PC-9 (cell line): ENCODE measurements around the gene REC114. TPM values are rescaled to one million over a fixed set of nuclear protein-coding genes. Genes with fewer than 3 reads are reported as not detected.

Experiments used
- BruUV-seq: library from RNA; stranded (reverse); fragments of 400-500 nt; replicated peaks from 2 replicates; lab custom pipeline; 2021; lab: Mats Ljungman, UMichigan
- CTCF ChIA-PET: fragments of 300-600 bp; sonication (Branson Sonifier 250); formaldehyde crosslinking; loops from one replicate; lab custom pipeline; 2022; ENCODE audit warnings: antibody characterized with exemption; lab: Charles Lee
- POLR2A ChIA-PET: fragments of 300-600 bp; sonication (Branson Sonifier 250); formaldehyde crosslinking; loops from one replicate; lab custom pipeline; 2022; ENCODE audit warnings: antibody characterized with exemption; ENCODE audit not compliant: unreplicated experiment; lab: Charles Lee
- DNase-seq, 2 experiments: peaks; one replicate each; pipeline versions ENCODE4 v3.0.0 to v3.0.0-alpha.2; 2015 to 2022; ENCODE audit warnings: mixed read lengths in 1 of 2
- H2AFZ ChIP-seq: fragments of 200-600 bp; sonication (generic); 2 replicates; pipeline ENCODE4 v1.8.1; 2017; ENCODE audit warnings: antibody characterized with exemption
- H3F3A ChIP-seq: fragments of 200-600 bp; sonication (generic); 2 replicates; pipeline ENCODE4 v1.8.1; 2017; ENCODE audit warnings: antibody characterized with exemption, mild to moderate bottlenecking, low read depth; ENCODE audit not compliant: insufficient read depth
- H3K27ac ChIP-seq: fragments of 200-600 bp; sonication (generic); 2 replicates; pipeline ENCODE4 v1.6.1; 2016; ENCODE audit warnings: mixed run types
- H3K27me3 ChIP-seq: fragments of 200-600 bp; sonication (generic); 2 replicates; pipeline ENCODE4 v1.6.1; 2016; ENCODE audit warnings: low read depth, mixed run types; ENCODE audit not compliant: insufficient read depth
- H3K36me3 ChIP-seq: fragments of 200-600 bp; sonication (generic); 2 replicates; pipeline ENCODE4 v1.6.1; 2016; ENCODE audit warnings: low read depth, mixed run types
- H3K4me1 ChIP-seq: fragments of 200-600 bp; sonication (generic); replicated peaks from 2 replicates; pipeline ENCODE4 v1.6.1; 2016; ENCODE audit warnings: mixed run types; ENCODE audit not compliant: insufficient read depth
- H3K4me2 ChIP-seq: fragments of 200-600 bp; sonication (generic); 2 replicates; pipeline ENCODE4 v1.6.1; 2017; ENCODE audit warnings: mixed run types
- H3K4me3 ChIP-seq: fragments of 200-600 bp; sonication (generic); 2 replicates; pipeline ENCODE4 v1.6.1; 2016; ENCODE audit warnings: mixed run types
- H3K79me2 ChIP-seq: fragments of 200-600 bp; sonication (generic); 2 replicates; pipeline ENCODE4 v1.6.1; 2017; ENCODE audit warnings: low read depth, mixed run types
- H3K9me2 ChIP-seq: fragments of 200-600 bp; sonication (generic); 2 replicates; pipeline ENCODE4 v1.8.1; 2017; ENCODE audit warnings: mild to moderate bottlenecking; ENCODE audit not compliant: insufficient read depth
- H3K9me3 ChIP-seq: fragments of 200-600 bp; sonication (generic); 2 replicates; pipeline ENCODE4 v1.8.1; 2016; ENCODE audit warnings: low read depth; ENCODE audit not compliant: insufficient read depth
- H4K20me1 ChIP-seq: fragments of 200-600 bp; sonication (generic); 2 replicates; pipeline ENCODE4 v1.8.1; 2017; ENCODE audit not compliant: insufficient read depth
- CTCF ChIP-seq: fragments of 200-600 bp; sonication (generic); conservative IDR thresholded peaks from 2 replicates; pipeline ENCODE4 v1.6.1; 2017; ENCODE audit warnings: mixed run types, antibody characterized with exemption, mild to moderate bottlenecking, moderate library complexity
- EZH2 ChIP-seq: fragments of 200-600 bp; sonication (generic); IDR thresholded peaks from 2 replicates; pipeline ENCODE4 v1.8.0; 2017; ENCODE audit warnings: antibody characterized with exemption, low read depth
- intact Hi-C: fragments of 100-400 bp; cut with micrococcal nuclease; formaldehyde crosslinking; loops from one replicate; pipeline ENCODE4 v1.10.0; 2022; ENCODE audit not compliant: unreplicated experiment
- total RNA-seq: library from RNA; stranded (reverse); gene quantifications from 2 replicates; pipeline ENCODE4 v1.2.3, GENCODE V29; 2021

Gene REC114
- total RNA-seq, 1 experiment from 2014 or later = not detected

GRCh38 chr15:73550190-73550589 is 107.2 kb downstream of the REC114 start:
- Histone ChIP-seq H3K9me3 (no peaks in the 10 kb centered on the region), H2AFZ (no peak overlapping the region), H3K27me3 (no peaks in the 10 kb centered on the region), H3K79me2 (no peaks in the 10 kb centered on the region), H4K20me1 (no peaks in the 10 kb centered on the region), H3K4me2 (no peak overlapping the region), H3K36me3 (no peaks in the 10 kb centered on the region), H3K4me1 (no peaks in the 10 kb centered on the region), H3F3A (no peaks in the 10 kb centered on the region), H3K4me3 (no peak overlapping the region), H3K27ac (no peak overlapping the region), H3K9me2 (no peaks in the 10 kb centered on the region)
- TF ChIP-seq CTCF = no peak
- TF ChIP-seq EZH2 = no peak
- POLR2A ChIA-PET = no interaction called here
- CTCF ChIA-PET = no interaction called here
- intact Hi-C loops = loop anchor here (5.0 kb wide), 1 partner anchor 243 kb away; no protein-coding TSS in a partner anchor
- no peak for DNase-seq
- BruUV-seq = no TSS peak

GRCh38 chr15:73555080-73555479 is 112.1 kb downstream of the REC114 start:
- Histone ChIP-seq H3K79me2 (no peaks in the 10 kb centered on the region), H3K4me3 (no peak overlapping the region), H3K36me3 (0 out of 2 replicates have a peak, but pooled peaks cover 3% of the 10 kb centered on the region), H2AFZ (no peak overlapping the region), H3K4me1 (no peaks in the 10 kb centered on the region), H3K27me3 (no peaks in the 10 kb centered on the region), H3K9me3 (no peaks in the 10 kb centered on the region), H3K27ac (no peak overlapping the region), H3K9me2 (no peaks in the 10 kb centered on the region), H3F3A (no peaks in the 10 kb centered on the region), H3K4me2 (no peak overlapping the region), H4K20me1 (peaks cover 1% of the 10 kb centered on the region; the same call in 1 of the 2 replicates)
- ChIA-PET CTCF (no interaction called here), POLR2A (no interaction called here)
- intact Hi-C loops = no loop called here
- no peak for TF ChIP-seq CTCF
- no peak for TF ChIP-seq EZH2
- BruUV-seq = no TSS peak
- DNase-seq = no peak

- Histone ChIP-seq H3K27me3 (no peaks in the 10 kb centered on the region), H3K9me3 (no peaks in the 10 kb centered on the region), H3F3A (peaks cover 14% of the 10 kb centered on the region; the same call in 1 of the 2 replicates), H4K20me1 (peaks cover 6% of the 10 kb centered on the region; the same call in 1 of the 2 replicates), H3K4me3 (no peak overlapping the region), H2AFZ (no peak overlapping the region), H3K4me2 (no peak overlapping the region), H3K9me2 (no peaks in the 10 kb centered on the region), H3K4me1 (no peaks in the 10 kb centered on the region), H3K36me3 (peaks cover 16% of the 10 kb centered on the region; the same call in 1 of the 2 replicates), H3K27ac (no peak overlapping the region), H3K79me2 (0 out of 2 replicates have a peak, but pooled peaks cover 2% of the 10 kb centered on the region)
- CTCF ChIA-PET = no interaction called here
- intact Hi-C loops = no loop called here
- POLR2A ChIA-PET = no interaction called here
- no TSS peak for BruUV-seq
- no peak for TF ChIP-seq EZH2
- TF ChIP-seq CTCF = no peak
- no peak for DNase-seq
Observed at GRCh38 chr15:73558529-73558928, 115.6 kb downstream of the REC114 start.
